CD14-positive monocyte (primary cell): ENCODE measurements around the gene WT1. TPM values are rescaled to one million over a fixed set of nuclear protein-coding genes. Genes with fewer than 3 reads are reported as not detected.

ENCODE experiments used
- DNase-seq, 3 donors: peaks; one replicate each; pipeline ENCODE4 v3.0.0-alpha.2; 2011 to 2022
- H2AFZ ChIP-seq: 2 replicates; pipeline ENCODE4 v1.6.0; 2012; ENCODE audit warnings: mild to moderate bottlenecking, low read depth, low read length, inconsistent platforms; ENCODE audit not compliant: insufficient read depth, poor library complexity, severe bottlenecking
- H3K27ac ChIP-seq, 2 donors: 1 replicate in 1 of 2; 2 replicates in 1 of 2; pipeline ENCODE4 v1.5.1; 2012 to 2013; ENCODE audit warnings: low read length in 2 of 2, control low read depth in 1 of 2, inconsistent platforms in 1 of 2, low read depth in 1 of 2, mild to moderate bottlenecking in 1 of 2
- H3K27me3 ChIP-seq, 2 donors: one replicate each; pipeline versions ENCODE4 v1.6.0 to v1.6.1; 2011 to 2013; ENCODE audit warnings: low read length in 2 of 2; ENCODE audit not compliant: control insufficient read depth in 2 of 2, insufficient read depth in 2 of 2
- H3K36me3 ChIP-seq, 2 donors: replicated peaks in 1 of 2; 1 replicate in 1 of 2; 2 replicates in 1 of 2; pipeline versions ENCODE4 v1.5.1 to v1.6.1; 2012 to 2013; ENCODE audit warnings: low read length in 2 of 2, control low read depth in 1 of 2, inconsistent platforms in 1 of 2, mild to moderate bottlenecking in 1 of 2; ENCODE audit not compliant: insufficient read depth in 2 of 2, control insufficient read depth in 1 of 2
- H3K4me1 ChIP-seq, 2 donors: 1 replicate in 1 of 2; 2 replicates in 1 of 2; pipeline versions ENCODE4 v1.5.1 to v1.6.1; 2012 to 2013; ENCODE audit warnings: low read length in 2 of 2, control low read depth in 1 of 2, inconsistent platforms in 1 of 2, mild to moderate bottlenecking in 1 of 2, moderate library complexity in 1 of 2; ENCODE audit not compliant: insufficient read depth in 2 of 2, control insufficient read depth in 1 of 2
- H3K4me2 ChIP-seq: replicated peaks from 2 replicates; pipeline ENCODE3; 2012; ENCODE audit warnings: low read length, moderate library complexity, mild to moderate bottlenecking; ENCODE audit not compliant: poor library complexity, severe bottlenecking; ENCODE audit errors: extremely low read depth
- H3K4me3 ChIP-seq, 3 experiments: fragments of 200-600 bp in 1 of 3; sonication (generic) in 1 of 3; replicated peaks in 1 of 3; 1 replicate in 2 of 3; 2 replicates in 1 of 3; pipeline ENCODE4 v1.5.1; 2011 to 2013; ENCODE audit warnings: low read length in 3 of 3, mild to moderate bottlenecking in 3 of 3, control low read depth in 2 of 3, low read depth in 2 of 3, inconsistent platforms in 1 of 3, moderate library complexity in 1 of 3
- H3K79me2 ChIP-seq: 2 replicates; pipeline ENCODE4 v1.6.0; 2012; ENCODE audit warnings: mild to moderate bottlenecking, control low read depth, inconsistent platforms, low read length, moderate library complexity; ENCODE audit not compliant: insufficient read depth
- H3K9ac ChIP-seq: 2 replicates; pipeline ENCODE4 v1.6.0; 2017; ENCODE audit warnings: low read length, mild to moderate bottlenecking; ENCODE audit not compliant: insufficient read depth, poor library complexity, severe bottlenecking
- H3K9me3 ChIP-seq, 2 donors: replicated peaks in 1 of 2; 1 replicate in 1 of 2; 2 replicates in 1 of 2; pipeline versions ENCODE4 v1.5.1 to v1.6.1; 2012 to 2013; ENCODE audit warnings: low read length in 2 of 2, control low read depth in 1 of 2; ENCODE audit not compliant: control insufficient read depth in 1 of 2, insufficient read depth in 1 of 2
- H4K20me1 ChIP-seq: 2 replicates; pipeline ENCODE4 v1.6.0; 2012; ENCODE audit warnings: mild to moderate bottlenecking, low read length, control low read depth, moderate library complexity; ENCODE audit not compliant: insufficient read depth
- H3K27ac Mint-ChIP-seq, 7 donors: one replicate each; pipeline ENCODE4 v1.8.0; 2020; ENCODE audit warnings: mild to moderate bottlenecking in 7 of 7, mixed read lengths in 7 of 7, moderate library complexity in 6 of 7, inconsistent platforms in 2 of 7
- H3K27me3 Mint-ChIP-seq, 3 donors: one replicate each; pipeline ENCODE4 v1.8.0; 2021 to 2022; ENCODE audit warnings: low read depth in 3 of 3, mild to moderate bottlenecking in 3 of 3, mixed read lengths in 3 of 3, moderate library complexity in 3 of 3, inconsistent platforms in 1 of 3
- H3K36me3 Mint-ChIP-seq, 2 donors: one replicate each; pipeline ENCODE4 v1.8.0; 2020; ENCODE audit warnings: mixed read lengths in 2 of 2, inconsistent platforms in 1 of 2, mild to moderate bottlenecking in 1 of 2
- H3K4me1 Mint-ChIP-seq: one replicate; pipeline ENCODE4 v1.8.0; 2020; ENCODE audit warnings: mild to moderate bottlenecking, mixed read lengths
- H3K4me3 Mint-ChIP-seq, 2 donors: one replicate each; pipeline ENCODE4 v1.8.0; 2020; ENCODE audit warnings: mild to moderate bottlenecking in 2 of 2, mixed read lengths in 2 of 2, moderate library complexity in 1 of 2
- H3K9me3 Mint-ChIP-seq, 7 donors: one replicate each; pipeline ENCODE4 v1.8.0; 2020 to 2022; ENCODE audit warnings: mixed read lengths in 7 of 7, mild to moderate bottlenecking in 6 of 7, moderate library complexity in 6 of 7, inconsistent platforms in 2 of 7
- CTCF ChIP-seq: fragments of 200-600 bp; IDR thresholded peaks from one replicate; pipeline ENCODE4 v1.8.0; 2022; ENCODE audit warnings: antibody characterized with exemption, mild to moderate bottlenecking
- WGBS: methylation state at CpG from one replicate; pipeline ENCODE4 v1.1.5; 2013; ENCODE audit warnings: missing lambda C conversion rate; ENCODE audit not compliant: insufficient coverage; 5-methylcytosine and 5-hydroxymethylcytosine counted together
- intact Hi-C, 2 donors: fragments of 100-400 bp; cut with micrococcal nuclease; formaldehyde crosslinking; loops; one replicate each; pipeline versions ENCODE4 v1.15.0 to v1.15.1; 2023
- polyA plus RNA-seq, 3 donors: library from polyadenylated mRNA; depleted of rRNA in 1 of 3; unstranded in 2 of 3; stranded (reverse) in 1 of 3; fragments of 300-500 nt in 2 of 3; fragments of >200 nt in 1 of 3; fragmentation: Illumina TruSeq in 2 of 3; gene quantifications; 1 replicate in 2 of 3; 2 replicates in 1 of 3; pipeline ENCODE4 v1.2.3, GENCODE V29; 2012 to 2021

The WT1 gene
- polyA plus RNA-seq, 3 donors: not detected

GRCh38 chr11:32469791-32470190 lies 34.5 kb upstream of the WT1 start:
- peaks cover 15% of the 10 kb centered on the region for H3K4me1 Mint-ChIP-seq
- H3K27me3 ChIP-seq: no peaks in the 10 kb centered on the region
- H3K36me3 ChIP-seq: no peaks in the 10 kb centered on the region
- H3K4me3 ChIP-seq: no peak overlapping the region
- no peak for TF ChIP-seq CTCF
- H3K27ac Mint-ChIP-seq: peak overlapping the region in 1 of 7 donors; percentile 8
- DNase-seq: no peak
- no peaks in the 10 kb centered on the region for H3K36me3 Mint-ChIP-seq
- no peaks in the 10 kb centered on the region for H4K20me1 ChIP-seq
- no peak overlapping the region for H3K4me2 ChIP-seq
- peaks cover 7 to 10% of the 10 kb centered on the region in 2 donors for H3K4me1 ChIP-seq
- H3K9ac ChIP-seq: no peak overlapping the region
- H3K9me3 Mint-ChIP-seq: peaks cover 0 to 2% (median 0%) of the 10 kb centered on the region in 7 donors
- no peaks in the 10 kb centered on the region for H3K79me2 ChIP-seq
- intact Hi-C loops: no loop called here
- no CpG with 5 or more reads among the region's 1 CpG for WGBS
- H3K27ac ChIP-seq: no peak overlapping the region
- H3K9me3 ChIP-seq: no peaks in the 10 kb centered on the region
- no peak overlapping the region for H3K4me3 Mint-ChIP-seq
- H3K27me3 Mint-ChIP-seq: peaks cover 0 to 3% (median 2%) of the 10 kb centered on the region in 3 donors
- H2AFZ ChIP-seq: no peak overlapping the region

GRCh38 chr11:32466279-32466915 lies 31.1 kb upstream of the WT1 start:
- H3K27me3 Mint-ChIP-seq: peaks cover 2 to 3% (median 2%) of the 10 kb centered on the region in 3 donors
- Histone ChIP-seq H3K4me2 (no peak overlapping the region), H2AFZ (no peak overlapping the region), H3K9ac (no peak overlapping the region), H3K9me3 (no peaks in the 10 kb centered on the region), H3K36me3 (no peaks in the 10 kb centered on the region), H3K4me1 (peaks cover 7 to 10% of the 10 kb centered on the region in 2 donors), H3K27ac (no peak overlapping the region), H3K4me3 (no peak overlapping the region), H4K20me1 (no peaks in the 10 kb centered on the region), H3K79me2 (no peaks in the 10 kb centered on the region), H3K27me3 (no peaks in the 10 kb centered on the region)
- TF ChIP-seq CTCF: no peak
- no peak for DNase-seq
- H3K27ac Mint-ChIP-seq: no peak overlapping the region
- 79% methylated on average over 3 of the region's 5 CpGs for WGBS
- no peak overlapping the region for H3K4me3 Mint-ChIP-seq
- H3K4me1 Mint-ChIP-seq: peaks cover 15% of the 10 kb centered on the region
- peaks cover 0 to 1% (median 0%) of the 10 kb centered on the region in 7 donors for H3K9me3 Mint-ChIP-seq
- intact Hi-C loops: no loop called here
- no peaks in the 10 kb centered on the region for H3K36me3 Mint-ChIP-seq
